GM12878 (cell line): ENCODE results near the gene ZNF235. TPM values are rescaled to one million over a fixed set of nuclear protein-coding genes. Genes with fewer than 3 reads are reported as not detected.

Experiments
- ATAC-seq: fragments of 200-7000 bp; cut with Tn5 transposase; 3 replicates; pipeline ENCODE4 v1.9.1; 2020; ENCODE audit warnings: mild to moderate bottlenecking, moderate library complexity
- BruUV-seq: library from RNA; stranded (reverse); fragments of 400-500 nt; replicated peaks from 2 replicates; lab custom pipeline; 2021; lab: Mats Ljungman, UMichigan
- CTCF ChIA-PET: fragments of 300-600 bp; sonication (Branson Sonifier 250); formaldehyde crosslinking; extraction: SDS; loops from one replicate; lab custom pipeline; 2021; ENCODE audit warnings: inconsistent platforms; lab: Yijun Ruan, JAX
- POLR2A ChIA-PET: fragments of 350-600 bp; formaldehyde crosslinking; extraction: SDS; loops from one replicate; lab custom pipeline; 2021; ENCODE audit warnings: inconsistent platforms; lab: Charles Lee
- RAD21 ChIA-PET: fragments of 300-600 bp; sonication (Branson Sonifier 250); formaldehyde crosslinking; loops from one replicate; lab custom pipeline; 2023; ENCODE audit warnings: antibody characterized with exemption; ENCODE audit not compliant: unreplicated experiment; lab: Charles Lee
- SMC1A ChIA-PET: fragments of 300-600 bp; sonication (Branson Sonifier 250); formaldehyde crosslinking; loops from one replicate; lab custom pipeline; 2023; ENCODE audit not compliant: unreplicated experiment, uncharacterized antibody; lab: Charles Lee
- DNase-seq: peaks from one replicate; pipeline ENCODE4 v3.0.0-alpha.2; 2011; ENCODE audit warnings: low read depth, low spot score
- FAIRE-seq: peaks from 3 replicates; lab custom pipeline; 2011; peaks lifted over from hg19 to GRCh38; lab: Jason Lieb, UNC
- H2AFZ ChIP-seq: 2 replicates; pipeline ENCODE4 v1.6.0; 2011; ENCODE audit warnings: low read depth, low read length, control low read depth; ENCODE audit not compliant: control insufficient read depth
- H3K27ac ChIP-seq: 2 replicates; pipeline ENCODE4 v1.5.1; 2011; ENCODE audit warnings: control low read depth; ENCODE audit not compliant: control insufficient read depth, insufficient read depth
- H3K27me3 ChIP-seq, 2 experiments: replicated peaks in 1 of 2; 2 replicates each; pipeline versions ENCODE4 v1.6.0 to v1.6.1; 2011; ENCODE audit warnings: low read length in 1 of 2; ENCODE audit not compliant: control insufficient read depth in 2 of 2, insufficient read depth in 2 of 2
- H3K36me3 ChIP-seq, 2 experiments: 2 replicates each; pipeline ENCODE4 v1.5.1; 2011; ENCODE audit warnings: low read length in 1 of 2; ENCODE audit not compliant: control insufficient read depth in 2 of 2, insufficient read depth in 2 of 2
- H3K4me1 ChIP-seq: 2 replicates; pipeline ENCODE4 v1.6.1; 2011; ENCODE audit warnings: mild to moderate bottlenecking, low read length, moderate library complexity, mixed read lengths; ENCODE audit not compliant: control insufficient read depth, insufficient read depth
- H3K4me2 ChIP-seq: 2 replicates; pipeline ENCODE4 v1.6.0; 2011; ENCODE audit warnings: control low read depth; ENCODE audit not compliant: control insufficient read depth, insufficient read depth
- H3K4me3 ChIP-seq: fragments of 200-600 bp; sonication (generic); 2 replicates; pipeline ENCODE4 v1.5.1; 2016
- H3K79me2 ChIP-seq: 2 replicates; pipeline ENCODE4 v1.6.0; 2011; ENCODE audit warnings: low read length; ENCODE audit not compliant: control insufficient read depth, insufficient read depth
- H3K9ac ChIP-seq: 2 replicates; pipeline ENCODE4 v1.8.0; 2011; ENCODE audit warnings: low read length, control low read depth, mixed read lengths; ENCODE audit not compliant: control insufficient read depth, insufficient read depth
- H3K9me3 ChIP-seq: replicated peaks from 3 replicates; pipeline ENCODE4 v1.5.1; 2011; ENCODE audit warnings: mild to moderate bottlenecking, low read length; ENCODE audit not compliant: control insufficient read depth, insufficient read depth
- H4K20me1 ChIP-seq: 2 replicates; pipeline ENCODE4 v1.6.0; 2011; ENCODE audit not compliant: control insufficient read depth, insufficient read depth
- ASH2L ChIP-seq: fragments of 300-600, 200-600 bp; sonication (generic); IDR thresholded peaks from 2 replicates; pipeline ENCODE4 v1.6.1; 2017; ENCODE audit warnings: low read depth, mild to moderate bottlenecking, borderline replicate concordance
- ATF3 ChIP-seq: IDR thresholded peaks from 2 replicates; pipeline ENCODE4 v1.6.1; 2011; ENCODE audit warnings: low read depth, mild to moderate bottlenecking, low read length, moderate library complexity, borderline replicate concordance; ENCODE audit errors: extremely low read depth
- BRCA1 ChIP-seq: IDR thresholded peaks from 2 replicates; pipeline ENCODE4 v1.6.1; 2011; ENCODE audit warnings: low read depth, low read length, improper control_type of control experiment
- CEBPB ChIP-seq, 2 experiments: fragments of 150-350 bp in 1 of 2; IDR thresholded peaks; 2 replicates each; pipeline ENCODE4 v1.6.1; 2012 to 2014; ENCODE audit warnings: low read depth in 2 of 2, low read length in 2 of 2, borderline replicate concordance in 1 of 2, inconsistent platforms in 1 of 2
- EED ChIP-seq: sonication (generic); IDR thresholded peaks from 2 replicates; pipeline ENCODE4 v1.6.1; 2016; ENCODE audit warnings: antibody characterized with exemption, low read depth
- EGR1 ChIP-seq, 2 experiments: IDR thresholded peaks; 1 replicate in 1 of 2; 2 replicates in 1 of 2; pipeline ENCODE4 v1.6.1; 2011 to 2012; ENCODE audit warnings: low read depth in 2 of 2, low read length in 2 of 2, borderline replicate concordance in 1 of 2, mild to moderate bottlenecking in 1 of 2, moderate library complexity in 1 of 2
- GATAD2B ChIP-seq: fragments of 450-650 bp; conservative IDR thresholded peaks from 2 replicates; pipeline ENCODE4 v1.6.1; 2017; ENCODE audit warnings: low read depth, mild to moderate bottlenecking, moderate library complexity
- MTA2 ChIP-seq: fragments of 450-650 bp; IDR thresholded peaks from 2 replicates; pipeline ENCODE4 v1.6.1; 2016; ENCODE audit warnings: low read depth, mild to moderate bottlenecking, moderate library complexity
- NBN ChIP-seq: fragments of 450-650 bp; IDR thresholded peaks from 2 replicates; pipeline ENCODE4 v1.6.1; 2016
- NRF1 ChIP-seq: conservative IDR thresholded peaks from 2 replicates; pipeline ENCODE4 v1.6.1; 2011; ENCODE audit warnings: mild to moderate bottlenecking, low read depth, low read length, improper control_type of control experiment
- PAX8 ChIP-seq: fragments of 450-650 bp; IDR thresholded peaks from 2 replicates; pipeline ENCODE4 v1.6.1; 2017; ENCODE audit warnings: mild to moderate bottlenecking, moderate library complexity
- PBX3 ChIP-seq: IDR thresholded peaks from 2 replicates; pipeline ENCODE4 v1.6.1; 2011; ENCODE audit warnings: mild to moderate bottlenecking, low read depth, low read length, moderate library complexity; ENCODE audit not compliant: insufficient replicate concordance
- PML ChIP-seq: IDR thresholded peaks from 2 replicates; pipeline ENCODE4 v1.6.1; 2012; ENCODE audit warnings: low read length, inconsistent platforms
- ZBTB40 ChIP-seq: fragments of 450-650 bp; IDR thresholded peaks from 2 replicates; pipeline ENCODE4 v1.6.1; 2016; ENCODE audit warnings: mild to moderate bottlenecking, moderate library complexity, borderline replicate concordance
- WGBS: methylation state at CpG from one replicate; pipeline ENCODE4 v1.1.6; 2016; ENCODE audit warnings: low lambda C conversion rate; ENCODE audit not compliant: insufficient replicate concordance, insufficient coverage; ENCODE audit errors: missing lambda C conversion rate; 5-methylcytosine and 5-hydroxymethylcytosine counted together
- in situ Hi-C: fragments of 300-500 bp; cut with MboI; formaldehyde crosslinking; loops from 9 replicates; pipeline ENCODE4 v1.14.3; 2018; ENCODE audit warnings: mixed read lengths
- intact Hi-C: fragments of 100-400 bp; cut with micrococcal nuclease; formaldehyde crosslinking; loops from one replicate; pipeline ENCODE4 v1.14.2; 2022; ENCODE audit not compliant: unreplicated experiment
- polyA plus RNA-seq, 11 experiments: library from polyadenylated mRNA; depleted of rRNA in 4 of 11; unstranded in 6 of 11; stranded (reverse) in 5 of 11; fragments of >200 nt; fragmentation: Nextera tagmentation in 4 of 11; fragmentation: Illumina TruSeq in 1 of 11; extraction: Ambion mirVana in 4 of 11; extraction: Trizol in 1 of 11; gene quantifications; 1 replicate in 1 of 11; 2 replicates in 10 of 11; pipeline versions ENCODE4 v1.2.1 to v1.2.3, GENCODE V29; 2011 to 2016; ENCODE audit warnings: inconsistent platforms in 2 of 11, missing spikeins in 2 of 11, low read depth in 1 of 11
- total RNA-seq, 4 experiments: library from RNA; depleted of rRNA in 3 of 4; stranded (reverse); fragments of >200 nt in 3 of 4; fragmentation: Illumina TruSeq in 1 of 4; extraction: Trizol in 1 of 4; gene quantifications; 2 replicates each; pipeline versions ENCODE4 v1.2.1 to v1.2.3, GENCODE V29; 2013 to 2021
- TF ChIP-seq, protein P1 (sequence below): fragments of 450-650 bp; IDR thresholded peaks from 2 replicates; pipeline ENCODE4 v1.6.1; 2017; ENCODE audit warnings: low read depth, mild to moderate bottlenecking, moderate library complexity
- TF ChIP-seq, protein P2 (sequence below): fragments of 450-650 bp; IDR thresholded peaks from 2 replicates; pipeline ENCODE4 v1.6.1; 2017; ENCODE audit warnings: mild to moderate bottlenecking, low read depth, inconsistent platforms; ENCODE audit not compliant: poor library complexity, severe bottlenecking

The ZNF235 gene
- total and polyA plus RNA-seq, 10 of the 15 experiments (the other 5 are each of a cell fraction or from before 2014, with no cell fraction given): 2.8 to 9.0 (median 4.8) TPM

GRCh38 chr19:44254496-44254895 lies 50.3 kb downstream of the ZNF235 start:
- FAIRE-seq: no peak
- TF ChIP-seq PBX3 (no peak), PAX8 (no peak), GATAD2B (no peak), PML (no peak), ZBTB40 (no peak), NBN (no peak), BRCA1 (no peak), CEBPB (IDR thresholded peaks at IDR 0.05; ENCODE audit: borderline replicate concordance in 1 of 2, low read depth in 2 of 2, low read length in 2 of 2) (no peak), EED (no peak), EGR1 (IDR thresholded peaks at IDR 0.05; ENCODE audit: borderline replicate concordance in 1 of 2, low read depth in 2 of 2, low read length in 2 of 2) (no peak), NRF1 (no peak), MTA2 (no peak), ASH2L (no peak), ATF3 (no peak)
- TF ChIP-seq, protein P1, sequence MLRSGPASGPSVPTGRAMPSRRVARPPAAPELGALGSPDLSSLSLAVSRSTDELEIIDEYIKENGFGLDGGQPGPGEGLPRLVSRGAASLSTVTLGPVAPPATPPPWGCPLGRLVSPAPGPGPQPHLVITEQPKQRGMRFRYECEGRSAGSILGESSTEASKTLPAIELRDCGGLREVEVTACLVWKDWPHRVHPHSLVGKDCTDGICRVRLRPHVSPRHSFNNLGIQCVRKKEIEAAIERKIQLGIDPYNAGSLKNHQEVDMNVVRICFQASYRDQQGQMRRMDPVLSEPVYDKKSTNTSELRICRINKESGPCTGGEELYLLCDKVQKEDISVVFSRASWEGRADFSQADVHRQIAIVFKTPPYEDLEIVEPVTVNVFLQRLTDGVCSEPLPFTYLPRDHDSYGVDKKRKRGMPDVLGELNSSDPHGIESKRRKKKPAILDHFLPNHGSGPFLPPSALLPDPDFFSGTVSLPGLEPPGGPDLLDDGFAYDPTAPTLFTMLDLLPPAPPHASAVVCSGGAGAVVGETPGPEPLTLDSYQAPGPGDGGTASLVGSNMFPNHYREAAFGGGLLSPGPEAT: no peak
- TF ChIP-seq, protein P2, sequence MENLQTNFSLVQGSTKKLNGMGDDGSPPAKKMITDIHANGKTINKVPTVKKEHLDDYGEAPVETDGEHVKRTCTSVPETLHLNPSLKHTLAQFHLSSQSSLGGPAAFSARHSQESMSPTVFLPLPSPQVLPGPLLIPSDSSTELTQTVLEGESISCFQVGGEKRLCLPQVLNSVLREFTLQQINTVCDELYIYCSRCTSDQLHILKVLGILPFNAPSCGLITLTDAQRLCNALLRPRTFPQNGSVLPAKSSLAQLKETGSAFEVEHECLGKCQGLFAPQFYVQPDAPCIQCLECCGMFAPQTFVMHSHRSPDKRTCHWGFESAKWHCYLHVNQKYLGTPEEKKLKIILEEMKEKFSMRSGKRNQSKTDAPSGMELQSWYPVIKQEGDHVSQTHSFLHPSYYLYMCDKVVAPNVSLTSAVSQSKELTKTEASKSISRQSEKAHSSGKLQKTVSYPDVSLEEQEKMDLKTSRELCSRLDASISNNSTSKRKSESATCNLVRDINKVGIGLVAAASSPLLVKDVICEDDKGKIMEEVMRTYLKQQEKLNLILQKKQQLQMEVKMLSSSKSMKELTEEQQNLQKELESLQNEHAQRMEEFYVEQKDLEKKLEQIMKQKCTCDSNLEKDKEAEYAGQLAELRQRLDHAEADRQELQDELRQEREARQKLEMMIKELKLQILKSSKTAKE: no peak

More at GRCh38 chr19:44254496-44254895, 50.3 kb downstream of the ZNF235 start:
- Histone ChIP-seq H3K27ac (no peak overlapping the region), H3K4me2 (no peak overlapping the region), H4K20me1 (no peaks in the 10 kb centered on the region), H3K4me1 (no peaks in the 10 kb centered on the region), H3K36me3 (no peaks in the 10 kb centered on the region), H3K27me3 (no peaks in the 10 kb centered on the region), H3K4me3 (no peak overlapping the region), H2AFZ (no peak overlapping the region), H3K79me2 (no peaks in the 10 kb centered on the region), H3K9ac (no peak overlapping the region), H3K9me3 (peaks cover 2% of the 10 kb centered on the region)
- ChIA-PET RAD21 (no interaction called here), SMC1A (no interaction called here), CTCF (no interaction called here), POLR2A (no interaction called here)
- WGBS: 100% methylated on average over 2 of the region's 2 CpGs
- in situ Hi-C loops: no loop called here
- intact Hi-C loops: no loop called here
- no peak for DNase-seq
- no peak for ATAC-seq
- BruUV-seq: no TSS peak
